Skeletal muscle satellite cell (primary cell): ENCODE data around the gene CHPF2.

ENCODE experiments used
- H3K27me3 ChIP-seq: 2 replicates; pipeline ENCODE4 v1.7.0; 2013; ENCODE audit warnings: low read length; ENCODE audit not compliant: control insufficient read depth, insufficient read depth
- H3K36me3 ChIP-seq: 2 replicates; pipeline ENCODE4 v1.7.0; 2013; ENCODE audit warnings: mild to moderate bottlenecking, control low read depth, low read length; ENCODE audit not compliant: insufficient read depth
- H3K4me1 ChIP-seq: 2 replicates; pipeline ENCODE4 v1.7.0; 2013; ENCODE audit warnings: low read length; ENCODE audit not compliant: control insufficient read depth, insufficient read depth
- H3K4me2 ChIP-seq: 2 replicates; pipeline ENCODE4 v1.7.0; 2013; ENCODE audit warnings: mild to moderate bottlenecking, low read length
- H3K4me3 ChIP-seq: 2 replicates; pipeline ENCODE4 v1.7.0; 2013; ENCODE audit warnings: low read length
- H3K9ac ChIP-seq: 2 replicates; pipeline ENCODE4 v1.7.0; 2013; ENCODE audit warnings: mild to moderate bottlenecking, low read depth, low read length, moderate library complexity
- H3K9me3 ChIP-seq: replicated peaks from 2 replicates; pipeline ENCODE4 v1.7.0; 2013; ENCODE audit warnings: mild to moderate bottlenecking, control low read depth, low read length

Gene CHPF2

GRCh38 chr7:151207804-151208203 is 24.5 kb upstream of the CHPF2 start:
- Histone ChIP-seq H3K9me3 (no peaks in the 10 kb centered on the region), H3K36me3 (peaks cover under 1% of the 10 kb centered on the region), H3K4me2 (no peak overlapping the region), H3K4me3 (no peak overlapping the region), H3K9ac (no peak overlapping the region), H3K27me3 (peaks cover 51% of the 10 kb centered on the region), H3K4me1 (no peaks in the 10 kb centered on the region)

GRCh38 chr7:151208253-151208862 is 23.9 kb upstream of the CHPF2 start:
- H3K27me3 ChIP-seq, result peaks cover 46% of the 10 kb centered on the region

GRCh38 chr7:151209588-151209987 is 22.7 kb upstream of the CHPF2 start:
- H3K4me1 ChIP-seq, result no peaks in the 10 kb centered on the region
- H3K4me2 ChIP-seq, result no peak overlapping the region
- H3K36me3 ChIP-seq, result peaks cover 18% of the 10 kb centered on the region
- no peaks in the 10 kb centered on the region for H3K9me3 ChIP-seq
- H3K27me3 ChIP-seq, result peaks cover 34% of the 10 kb centered on the region
- H3K4me3 ChIP-seq, result no peak overlapping the region
- no peak overlapping the region for H3K9ac ChIP-seq

More at GRCh38 chr7:151208253-151208862, 23.9 kb upstream of the CHPF2 start:
- Histone ChIP-seq H3K9me3 (no peaks in the 10 kb centered on the region), H3K4me1 (no peaks in the 10 kb centered on the region), H3K36me3 (peaks cover 6% of the 10 kb centered on the region), H3K9ac (no peak overlapping the region), H3K4me2 (no peak overlapping the region), H3K4me3 (no peak overlapping the region)

- Histone ChIP-seq H3K9ac (no peak within 1 kb of the TSS), H3K27me3 (peaks cover 27% of the 10 kb centered on the region), H3K4me3 (no peak within 1 kb of the TSS), H3K4me2 (no peak within 1 kb of the TSS), H3K36me3 (peaks cover 24% of the 10 kb centered on the region), H3K4me1 (no peaks in the 10 kb centered on the region), H3K9me3 (no peaks in the 10 kb centered on the region)
Measured at GRCh38 chr7:151210087-151210854, 22.0 kb upstream of the CHPF2 start, which contains the start of gene H2BK1. H2BK1 (minus strand) TSS chr7:151210488; CDS start chr7:151210318, 170 bp downstream.

- no peaks in the 10 kb centered on the region for H3K4me1 ChIP-seq
Measured at GRCh38 chr7:151211155-151211772, 21.0 kb upstream of the CHPF2 start.

GRCh38 chr7:151212626-151213025 is 19.7 kb upstream of the CHPF2 start:
- no peak overlapping the region for H3K4me3 ChIP-seq
- H3K9ac ChIP-seq, result no peak overlapping the region
- H3K36me3 ChIP-seq, result peaks cover 41% of the 10 kb centered on the region
- H3K4me1 ChIP-seq, result no peaks in the 10 kb centered on the region
- H3K4me2 ChIP-seq, result no peak overlapping the region
- no peaks in the 10 kb centered on the region for H3K9me3 ChIP-seq
- peaks cover 7% of the 10 kb centered on the region for H3K27me3 ChIP-seq

More at GRCh38 chr7:151211155-151211772, 21.0 kb upstream of the CHPF2 start:
- Histone ChIP-seq H3K9ac (no peak overlapping the region), H3K4me3 (no peak overlapping the region), H3K9me3 (no peaks in the 10 kb centered on the region), H3K36me3 (peaks cover 33% of the 10 kb centered on the region), H3K4me2 (no peak overlapping the region), H3K27me3 (peaks cover 17% of the 10 kb centered on the region)

GRCh38 chr7:151213826-151214225 is 18.5 kb upstream of the CHPF2 start:
- H3K9me3 ChIP-seq, result no peaks in the 10 kb centered on the region
- H3K36me3 ChIP-seq, result peaks cover 53% of the 10 kb centered on the region
- no peak overlapping the region for H3K4me2 ChIP-seq
- H3K4me1 ChIP-seq, result no peaks in the 10 kb centered on the region
- no peaks in the 10 kb centered on the region for H3K27me3 ChIP-seq
- no peak overlapping the region for H3K4me3 ChIP-seq
- H3K9ac ChIP-seq, result no peak overlapping the region

GRCh38 chr7:151215396-151215795 is 16.9 kb upstream of the CHPF2 start:
- no peaks in the 10 kb centered on the region for H3K9me3 ChIP-seq
- H3K27me3 ChIP-seq, result no peaks in the 10 kb centered on the region
- no peak overlapping the region for H3K4me2 ChIP-seq
- no peak overlapping the region for H3K4me3 ChIP-seq
- H3K9ac ChIP-seq, result no peak overlapping the region
- H3K4me1 ChIP-seq, result no peaks in the 10 kb centered on the region
- H3K36me3 ChIP-seq, result peaks cover 65% of the 10 kb centered on the region

GRCh38 chr7:151218170-151218569 is 14.1 kb upstream of the CHPF2 start:
- H3K4me1 ChIP-seq, result no peaks in the 10 kb centered on the region
- H3K9ac ChIP-seq, result no peak overlapping the region
- no peaks in the 10 kb centered on the region for H3K9me3 ChIP-seq
- no peak overlapping the region for H3K4me2 ChIP-seq
- no peak overlapping the region for H3K4me3 ChIP-seq
- peaks cover 84% of the 10 kb centered on the region for H3K36me3 ChIP-seq
- no peaks in the 10 kb centered on the region for H3K27me3 ChIP-seq

- Histone ChIP-seq H3K36me3 (peaks cover 60% of the 10 kb centered on the region), H3K9me3 (no peaks in the 10 kb centered on the region), H3K4me2 (no peak overlapping the region), H3K9ac (no peak overlapping the region), H3K27me3 (no peaks in the 10 kb centered on the region), H3K4me1 (peaks cover 19% of the 10 kb centered on the region), H3K4me3 (no peak overlapping the region)
Measured at GRCh38 chr7:151223728-151224127, 8.6 kb upstream of the CHPF2 start.

- no peaks in the 10 kb centered on the region for H3K27me3 ChIP-seq
- peak overlapping the region; percentile 97 for H3K4me2 ChIP-seq
- H3K9me3 ChIP-seq, result no peaks in the 10 kb centered on the region
- peaks cover 19% of the 10 kb centered on the region for H3K4me1 ChIP-seq
- H3K4me3 ChIP-seq, result peak overlapping the region; percentile 85
- peak overlapping the region; percentile 81 for H3K9ac ChIP-seq
- H3K36me3 ChIP-seq, result peaks cover 41% of the 10 kb centered on the region
Measured at GRCh38 chr7:151225948-151226510, 6.3 kb upstream of the CHPF2 start.
